ENCODE results near the gene SNAP29.

DNA sequence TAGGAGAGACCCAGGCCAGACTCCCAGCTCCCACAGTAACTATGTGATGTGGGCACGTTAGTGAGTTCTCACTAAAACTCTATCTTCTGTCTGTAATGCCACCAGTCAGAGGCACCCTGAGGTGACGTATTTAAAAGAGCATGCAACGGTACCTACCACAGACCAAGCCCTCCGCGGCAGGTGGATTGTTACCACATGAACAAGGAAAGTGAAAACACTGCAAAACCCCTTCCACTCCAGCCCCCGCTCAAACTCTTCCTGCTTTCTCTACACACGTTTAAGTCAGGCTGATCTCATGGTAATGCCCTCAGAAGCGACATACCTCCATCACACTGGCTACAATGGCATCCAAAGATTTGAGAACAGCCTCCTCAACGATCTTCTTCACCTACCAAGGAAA is 48.2 kb upstream of the SNAP29 start:
- TF ChIP-seq, protein P1, sequence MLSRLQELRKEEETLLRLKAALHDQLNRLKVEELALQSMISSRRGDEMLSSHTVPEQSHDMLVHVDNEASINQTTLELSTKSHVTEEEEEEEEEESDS (CRISPR knock-in tag; IDR thresholded peaks at IDR 0.05), result no peak
- TF ChIP-seq, protein P2, sequence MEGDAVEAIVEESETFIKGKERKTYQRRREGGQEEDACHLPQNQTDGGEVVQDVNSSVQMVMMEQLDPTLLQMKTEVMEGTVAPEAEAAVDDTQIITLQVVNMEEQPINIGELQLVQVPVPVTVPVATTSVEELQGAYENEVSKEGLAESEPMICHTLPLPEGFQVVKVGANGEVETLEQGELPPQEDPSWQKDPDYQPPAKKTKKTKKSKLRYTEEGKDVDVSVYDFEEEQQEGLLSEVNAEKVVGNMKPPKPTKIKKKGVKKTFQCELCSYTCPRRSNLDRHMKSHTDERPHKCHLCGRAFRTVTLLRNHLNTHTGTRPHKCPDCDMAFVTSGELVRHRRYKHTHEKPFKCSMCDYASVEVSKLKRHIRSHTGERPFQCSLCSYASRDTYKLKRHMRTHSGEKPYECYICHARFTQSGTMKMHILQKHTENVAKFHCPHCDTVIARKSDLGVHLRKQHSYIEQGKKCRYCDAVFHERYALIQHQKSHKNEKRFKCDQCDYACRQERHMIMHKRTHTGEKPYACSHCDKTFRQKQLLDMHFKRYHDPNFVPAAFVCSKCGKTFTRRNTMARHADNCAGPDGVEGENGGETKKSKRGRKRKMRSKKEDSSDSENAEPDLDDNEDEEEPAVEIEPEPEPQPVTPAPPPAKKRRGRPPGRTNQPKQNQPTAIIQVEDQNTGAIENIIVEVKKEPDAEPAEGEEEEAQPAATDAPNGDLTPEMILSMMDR (IDR thresholded peaks at IDR 0.05 in 2 of 3, conservative IDR thresholded peaks at IDR 0.05 in 1 of 3; ENCODE audit: insufficient read depth in 2 of 3, low read depth in 1 of 3, low read length in 3 of 3), result no peak
- TF ChIP-seq NFE2L1 (tag; IDR thresholded peaks at IDR 0.05; ENCODE audit: borderline replicate concordance, low read depth) (no peak), ZNF57 (CRISPR knock-in tag; IDR thresholded peaks at IDR 0.05) (no peak), SMC3 (conservative IDR thresholded peaks at IDR 0.05; ENCODE audit: insufficient read depth, low read depth, low read length) (no peak), POLR2AphosphoS5 (IDR thresholded peaks at IDR 0.05; ENCODE audit: control insufficient read depth, insufficient read depth, low read depth, low read length) (no peak), U2AF2 (optimal IDR thresholded peaks at IDR 0.05; ENCODE audit: low read depth, low read length) (no peak), PRPF4 (IDR thresholded peaks at IDR 0.05; ENCODE audit: insufficient read depth, low read depth, low read length, poor library complexity, severe bottlenecking) (no peak), CCNT2 (IDR thresholded peaks at IDR 0.05; ENCODE audit: borderline replicate concordance, extremely low read depth, insufficient read length, low read depth, low read length) (no peak), SMAD4 (CRISPR knock-in tag; conservative IDR thresholded peaks at IDR 0.05) (no peak), SUPT5H (IDR thresholded peaks at IDR 0.05) (no peak), LEF1 (IDR thresholded peaks at IDR 0.05) (no peak), FOXP1 (CRISPR knock-in tag; IDR thresholded peaks at IDR 0.05) (no peak)
